Measurements from ENCODE around the gene EFCAB3.
A peak's percentile ranks its signal among the peaks of the same experiment; 100 is the strongest.
"Not testable (repeated sequence)": the region's sequence is repeated elsewhere in the genome, so short reads cannot be mapped to it uniquely, and the experiment has no call there.

The EFCAB3 gene

GRCh38 chr17:62380253-62380652, at the start of gene EFCAB3:
EFCAB3 (plus strand) TSS chr17:62380553; CDS start chr17:62382980, 2,427 bp downstream.
- no peak for DNase-seq

GRCh38 chr17:62336527-62336926, 43.8 kb upstream of the EFCAB3 start:
- DNase-seq, result no peak

GRCh38 chr17:62343764-62344270, 36.5 kb upstream of the EFCAB3 start:
- no peak for DNase-seq

GRCh38 chr17:62351176-62351575, 29.2 kb upstream of the EFCAB3 start:
- no peak for DNase-seq

- DNase-seq, result no peak
These were observed 14.2 kb upstream of the EFCAB3 start for GRCh38 chr17:62366191-62366590.

DNA sequence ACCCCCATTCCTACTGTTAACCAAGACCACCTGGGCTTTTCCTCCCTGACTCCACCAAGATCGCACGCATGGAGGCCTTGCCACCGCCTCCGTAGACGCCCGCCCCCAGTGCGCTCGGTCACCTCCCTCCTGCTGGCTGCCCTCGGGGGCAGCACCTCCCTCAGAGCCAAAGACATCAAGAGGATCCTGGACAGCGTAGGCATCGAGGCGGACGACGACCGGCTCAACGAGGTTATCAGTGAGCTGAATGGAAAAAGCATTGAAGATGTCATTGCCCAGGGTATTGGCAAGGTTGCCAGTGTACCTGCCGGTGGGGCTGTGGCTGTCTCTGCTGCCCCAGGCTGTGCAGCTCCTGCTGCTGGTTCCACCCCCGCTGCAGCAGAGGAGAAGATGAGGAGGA, 1.2 kb downstream of the EFCAB3 start:
- DNase-seq, result no peak

GRCh38 chr17:62388856-62389255, 8.5 kb downstream of the EFCAB3 start:
- no peak for DNase-seq

DNA sequence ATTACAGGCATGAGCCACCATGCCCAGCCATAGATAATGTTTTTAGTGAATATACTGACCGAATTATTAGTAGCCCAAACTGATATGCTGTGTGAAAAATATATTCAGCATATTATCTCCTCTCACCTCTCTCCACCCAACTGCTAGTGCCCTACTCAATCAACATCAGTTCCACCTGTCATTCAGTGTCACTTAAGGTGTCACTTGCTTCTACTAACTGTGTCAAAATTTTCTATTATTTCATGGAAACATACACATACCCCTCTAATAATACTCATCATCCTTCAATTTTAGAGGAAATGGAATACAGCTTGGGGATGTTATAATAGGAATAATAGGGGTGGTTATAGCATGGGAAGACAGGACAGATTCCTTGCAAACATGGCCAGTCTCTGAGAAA, 12.6 kb downstream of the EFCAB3 start:
- no peak for DNase-seq

DNA sequence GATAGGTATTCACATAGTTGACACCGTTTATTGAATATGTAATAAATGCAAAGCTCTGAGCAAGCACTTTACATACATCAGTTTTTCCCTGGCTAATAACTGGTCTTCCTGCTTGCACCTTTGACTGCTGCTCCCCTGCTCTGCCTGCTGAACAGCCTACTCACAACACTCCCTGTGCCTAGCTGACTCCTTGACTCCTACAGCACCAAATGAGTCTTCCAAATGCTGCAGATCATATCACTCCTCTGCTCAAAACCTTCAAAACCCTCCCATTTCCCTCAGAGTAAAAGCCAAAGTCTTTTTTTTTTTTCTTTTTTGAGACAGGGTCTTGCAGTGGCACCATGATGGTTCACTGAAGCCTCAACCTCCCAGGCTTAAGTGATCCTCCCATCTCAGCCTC, 18.5 kb downstream of the EFCAB3 start:
- DNase-seq, result no peak

DNA sequence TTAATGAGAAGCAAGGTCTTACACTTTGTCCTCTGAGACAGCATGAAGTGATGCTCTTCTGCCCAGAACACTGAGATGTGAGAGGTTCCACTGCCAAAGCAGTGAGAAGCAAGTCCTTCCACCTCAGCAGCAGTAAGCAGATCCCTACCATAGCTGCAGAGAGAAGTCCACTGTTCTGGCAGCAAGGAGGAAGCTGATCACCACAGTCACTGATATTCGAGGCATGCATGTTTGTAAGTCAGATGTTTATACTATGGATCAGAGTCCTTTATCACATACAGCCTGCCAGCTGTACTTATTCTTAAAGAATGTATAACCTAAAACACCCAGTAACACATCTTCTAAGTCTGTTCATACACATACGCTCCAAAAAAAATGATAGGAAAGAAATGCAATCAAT, 25.1 kb downstream of the EFCAB3 start:
- no peak for DNase-seq

GRCh38 chr17:62413090-62413489, 32.7 kb downstream of the EFCAB3 start:
- DNase-seq, result not testable (repeated sequence)

GRCh38 chr17:62423647-62424461, 43.5 kb downstream of the EFCAB3 start, which contains the start of gene METTL2A:
METTL2A (plus strand) TSS chr17:62423897; CDS start chr17:62423903, 6 bp downstream.
- peak; percentile 76 for DNase-seq

- DNase-seq, result not testable (repeated sequence)
These were observed 45.9 kb downstream of the EFCAB3 start for GRCh38 chr17:62426214-62426613.

- DNase-seq, result not testable (repeated sequence)
These were observed 54.9 kb downstream of the EFCAB3 start for GRCh38 chr17:62435251-62435650.

- not testable (repeated sequence) for DNase-seq
These were observed 60.8 kb downstream of the EFCAB3 start for GRCh38 chr17:62441181-62441580.

DNA sequence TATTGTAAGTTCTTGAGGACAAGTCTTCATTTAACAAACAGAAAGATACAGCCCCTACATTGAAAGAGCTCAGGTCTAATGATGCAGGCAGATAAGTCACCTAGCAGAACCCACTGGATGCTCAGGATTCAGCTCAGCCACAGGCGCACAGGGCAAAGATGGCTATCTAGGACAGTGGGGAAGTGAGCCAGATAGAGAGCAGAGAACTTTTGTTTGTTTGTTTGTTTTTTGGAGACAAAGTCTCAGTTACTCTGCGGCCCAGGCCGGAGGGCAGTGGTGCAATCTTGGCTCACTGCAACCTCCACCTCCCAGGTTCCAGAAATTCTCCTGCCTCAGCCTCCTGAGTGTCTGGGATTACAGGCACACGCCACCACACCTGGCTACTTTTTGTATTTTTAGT, 63.7 kb downstream of the EFCAB3 start:
- no peak for DNase-seq

- not testable (repeated sequence) for DNase-seq
These were observed 65.4 kb downstream of the EFCAB3 start for GRCh38 chr17:62445791-62446190.

- DNase-seq, result not testable (repeated sequence)
These were observed 71.8 kb downstream of the EFCAB3 start for GRCh38 chr17:62452195-62452594.

- not testable (repeated sequence) for DNase-seq
These were observed 72.7 kb downstream of the EFCAB3 start for GRCh38 chr17:62453041-62453440.

- not testable (repeated sequence) for DNase-seq
These were observed 73.3 kb downstream of the EFCAB3 start for GRCh38 chr17:62453656-62454055.

DNA sequence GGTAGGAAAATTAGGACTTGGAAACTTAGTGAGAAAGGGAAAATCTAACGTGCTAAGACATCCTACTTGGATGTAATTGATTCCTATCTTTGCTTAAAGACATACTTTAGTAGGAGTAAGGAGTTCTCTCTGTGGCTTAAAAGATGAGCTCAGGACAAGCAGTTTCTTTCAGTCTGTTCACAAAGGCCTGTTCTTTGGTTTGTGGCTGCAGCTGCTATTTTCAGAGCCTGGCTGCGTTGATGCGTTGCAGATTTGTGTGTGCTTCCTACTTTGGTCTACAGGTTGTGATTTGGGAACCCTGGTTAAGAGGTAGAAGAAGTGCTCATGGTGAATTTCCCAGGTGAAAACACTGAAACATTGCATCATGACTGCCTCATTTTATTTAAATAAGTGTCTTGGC, 73.8 kb downstream of the EFCAB3 start:
- DNase-seq, result not testable (repeated sequence)

GRCh38 chr17:62456016-62456415, 75.7 kb downstream of the EFCAB3 start:
- no peak for DNase-seq

DNA sequence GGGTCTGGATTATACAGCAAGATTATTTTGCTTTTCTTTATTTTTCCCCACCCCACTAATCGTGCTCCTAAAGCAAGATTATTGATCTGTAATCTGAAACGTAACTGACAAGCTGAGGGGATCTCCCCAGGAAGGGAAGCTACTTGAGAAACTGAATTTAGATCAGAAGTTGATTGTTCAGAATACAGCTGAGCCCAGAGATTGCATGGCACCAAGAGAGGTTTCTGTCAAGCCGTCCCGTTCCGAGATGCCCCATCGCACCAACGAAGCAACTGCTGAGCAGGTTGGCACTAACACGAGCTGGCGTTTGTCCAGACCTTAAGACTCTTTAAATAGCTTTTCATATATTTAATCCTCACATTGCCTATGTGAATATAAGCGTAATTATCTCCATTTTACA, 78.1 kb downstream of the EFCAB3 start:
- not testable (repeated sequence) for DNase-seq

DNA sequence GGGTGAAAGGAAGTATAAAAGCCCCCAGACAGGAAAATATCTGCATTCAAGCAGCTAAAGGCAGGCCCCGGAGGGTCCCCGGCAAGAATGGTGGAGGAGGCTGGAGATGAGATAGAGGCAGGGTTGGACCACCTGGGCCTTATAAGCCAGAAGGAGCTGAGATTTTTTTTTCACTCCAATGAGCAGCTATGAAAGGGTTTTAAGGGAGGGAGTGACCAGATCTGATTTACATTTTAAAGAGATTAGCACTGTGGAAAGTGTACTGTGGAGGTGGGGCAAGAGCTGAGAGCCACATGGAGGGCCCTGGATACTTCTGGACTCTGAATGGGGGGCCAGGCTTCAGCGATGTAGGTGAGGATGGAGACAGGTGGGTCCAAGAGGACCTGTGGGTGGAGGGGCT, 84.1 kb downstream of the EFCAB3 start:
- DNase-seq, result not testable (repeated sequence)

Measured in NCI-H748 treated with DMSO at 0.1 percent for 48 hours (cell line).